Esophagus squamous epithelium (tissue), 5 donors: ENCODE data around the gene PAM. TPM values are rescaled to one million over a fixed set of nuclear protein-coding genes. Genes with fewer than 3 reads are reported as not detected.

Experiments
- DNase-seq: peaks from one replicate; lab custom pipeline; 2025; lab: John Stamatoyannopoulos, UW
- H3K27ac ChIP-seq, 4 donors: fragments of 200-600 bp; sonication (generic); one replicate each; pipeline ENCODE4 v1.5.1; 2016 to 2019; ENCODE audit warnings: mild to moderate bottlenecking in 1 of 4
- H3K27me3 ChIP-seq, 4 donors: fragments of 200-600 bp; sonication (generic); 1 replicate in 3 of 4; 2 replicates in 1 of 4; pipeline versions ENCODE4 v1.5.1 to v1.6.0; 2017 to 2021; ENCODE audit warnings: antibody characterized with exemption in 1 of 4
- H3K36me3 ChIP-seq, 3 donors: fragments of 200-600 bp; sonication (generic); one replicate each; pipeline ENCODE4 v1.5.1; 2016 to 2019
- H3K4me1 ChIP-seq, 3 donors: fragments of 200-600 bp; sonication (generic); one replicate each; pipeline ENCODE4 v1.5.1; 2017 to 2019
- H3K4me3 ChIP-seq, 4 donors: fragments of 200-600 bp; sonication (generic); 1 replicate in 3 of 4; 2 replicates in 1 of 4; pipeline ENCODE4 v1.5.1; 2016 to 2019; ENCODE audit warnings: mild to moderate bottlenecking in 2 of 4, moderate library complexity in 1 of 4
- H3K9me3 ChIP-seq, 3 donors: fragments of 200-600 bp; sonication (generic); one replicate each; pipeline ENCODE4 v1.5.1; 2016 to 2019
- POLR2A ChIP-seq, 4 donors: fragments of 450-650 bp; IDR thresholded peaks; one replicate each; pipeline ENCODE4 v1.6.1; 2017; ENCODE audit warnings: antibody characterized with exemption in 4 of 4, mild to moderate bottlenecking in 4 of 4, moderate library complexity in 3 of 4
- WGBS, 2 donors: methylation state at CpG; one replicate each; pipeline ENCODE4 v1.1.5; 2018; 5-methylcytosine and 5-hydroxymethylcytosine counted together
- intact Hi-C: fragments of 100-400 bp; cut with DNase I; formaldehyde crosslinking; loops from one replicate; pipeline ENCODE4 v1.15.0; 2022
- total RNA-seq, 4 donors: library from RNA; depleted of rRNA; stranded (reverse); fragments of >200 nt; gene quantifications; one replicate each; pipeline ENCODE4 v1.1.0, GENCODE V29; 2016
- TF ChIP-seq, protein P1 (sequence below), 6 experiments: fragments of 450-650 bp in 4 of 6; fragments of 200-600 bp in 2 of 6; sonication (generic) in 2 of 6; IDR thresholded peaks; one replicate each; pipeline ENCODE4 v1.5.1; 2016 to 2019; ENCODE audit warnings: antibody characterized with exemption in 6 of 6, mild to moderate bottlenecking in 4 of 6, moderate library complexity in 4 of 6
- donor health status: DM: yes; HTN: yes; CAD: no.

The PAM gene
- total RNA-seq, 4 donors from 2014 or later = 33.0 to 88.5 (median 53.8) TPM

DNA sequence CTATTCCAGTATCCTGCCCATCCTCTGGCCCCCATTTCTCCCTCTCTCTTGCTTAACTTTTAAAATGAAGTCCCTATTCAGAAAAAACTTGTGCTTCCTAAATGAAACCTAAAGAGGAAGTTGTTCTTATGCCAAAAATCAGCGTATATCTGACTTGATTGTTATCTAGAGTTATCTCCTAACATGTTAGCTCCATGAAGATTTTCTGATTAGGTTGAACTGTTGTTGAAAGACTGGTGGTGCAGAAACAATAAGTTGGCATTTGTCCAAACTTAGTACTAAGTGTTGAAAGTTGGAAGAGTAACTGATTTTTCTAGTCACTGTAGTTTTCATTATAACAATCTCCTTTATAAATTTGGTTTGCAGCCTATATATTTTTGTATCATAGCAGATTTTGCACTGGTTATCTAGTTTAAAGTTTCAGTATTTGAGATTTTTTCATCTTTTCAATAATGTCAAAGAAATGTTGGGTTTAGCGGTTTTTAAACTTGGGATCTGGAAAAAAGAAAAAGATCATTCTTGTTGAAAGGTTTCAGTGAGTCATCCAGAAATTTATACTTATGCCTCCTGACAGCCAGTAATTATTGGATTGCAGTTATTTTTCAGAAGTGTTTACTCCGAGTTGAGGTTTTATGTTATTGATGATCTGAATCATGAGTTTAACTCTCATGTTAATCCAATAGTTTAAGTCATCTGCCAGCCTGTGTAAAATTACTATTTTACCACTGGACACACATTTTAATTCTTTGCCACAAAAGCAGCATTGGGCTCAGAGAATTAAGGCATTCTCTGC lies 60.6 kb downstream of the PAM start:
- H3K4me1 ChIP-seq = no peaks in the 10 kb centered on the region
- no peaks in the 10 kb centered on the region for H3K27me3 ChIP-seq
- no peak overlapping the region for H3K4me3 ChIP-seq
- DNase-seq = no peak
- no peaks in the 10 kb centered on the region for H3K36me3 ChIP-seq
- TF ChIP-seq POLR2A (IDR thresholded peaks at IDR 0.05) = no peak
- TF ChIP-seq, protein P1, sequence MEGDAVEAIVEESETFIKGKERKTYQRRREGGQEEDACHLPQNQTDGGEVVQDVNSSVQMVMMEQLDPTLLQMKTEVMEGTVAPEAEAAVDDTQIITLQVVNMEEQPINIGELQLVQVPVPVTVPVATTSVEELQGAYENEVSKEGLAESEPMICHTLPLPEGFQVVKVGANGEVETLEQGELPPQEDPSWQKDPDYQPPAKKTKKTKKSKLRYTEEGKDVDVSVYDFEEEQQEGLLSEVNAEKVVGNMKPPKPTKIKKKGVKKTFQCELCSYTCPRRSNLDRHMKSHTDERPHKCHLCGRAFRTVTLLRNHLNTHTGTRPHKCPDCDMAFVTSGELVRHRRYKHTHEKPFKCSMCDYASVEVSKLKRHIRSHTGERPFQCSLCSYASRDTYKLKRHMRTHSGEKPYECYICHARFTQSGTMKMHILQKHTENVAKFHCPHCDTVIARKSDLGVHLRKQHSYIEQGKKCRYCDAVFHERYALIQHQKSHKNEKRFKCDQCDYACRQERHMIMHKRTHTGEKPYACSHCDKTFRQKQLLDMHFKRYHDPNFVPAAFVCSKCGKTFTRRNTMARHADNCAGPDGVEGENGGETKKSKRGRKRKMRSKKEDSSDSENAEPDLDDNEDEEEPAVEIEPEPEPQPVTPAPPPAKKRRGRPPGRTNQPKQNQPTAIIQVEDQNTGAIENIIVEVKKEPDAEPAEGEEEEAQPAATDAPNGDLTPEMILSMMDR (IDR thresholded peaks at IDR 0.05) = no peak
- intact Hi-C loops = no loop called here
- H3K9me3 ChIP-seq = no peaks in the 10 kb centered on the region
- no peak overlapping the region for H3K27ac ChIP-seq
- WGBS, 2 donors = 45 to 58% methylated on average over 3 of the region's 3 CpGs

DNA sequence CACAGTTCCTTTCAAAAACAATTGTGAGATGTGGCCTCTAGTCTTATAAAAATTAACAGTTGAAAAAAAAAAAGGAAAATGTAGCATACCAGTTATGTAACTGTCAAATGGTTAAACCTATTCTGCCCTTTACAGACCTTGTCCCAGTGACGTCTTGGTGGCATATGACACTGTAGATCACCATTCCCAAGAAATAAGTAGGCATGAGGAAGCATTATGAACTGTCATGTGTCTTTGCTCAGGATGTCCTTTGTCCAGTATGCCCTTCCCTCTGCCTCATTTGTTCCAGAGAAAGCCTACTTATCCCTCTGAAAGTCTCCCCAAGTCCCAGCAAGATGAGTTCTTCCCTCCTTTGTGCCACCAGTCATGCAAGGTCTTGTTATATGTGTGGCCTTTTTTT lies 63.2 kb downstream of the PAM start:
- WGBS, 2 donors = 73 to 84% methylated on average over 1 of the region's 1 CpG
- Histone ChIP-seq H3K4me3 (no peak overlapping the region), H3K36me3 (no peaks in the 10 kb centered on the region), H3K9me3 (no peaks in the 10 kb centered on the region), H3K27ac (no peak overlapping the region), H3K27me3 (no peaks in the 10 kb centered on the region), H3K4me1 (no peaks in the 10 kb centered on the region)
- no peak for DNase-seq
- intact Hi-C loops = no loop called here
- TF ChIP-seq POLR2A (IDR thresholded peaks at IDR 0.05) = no peak
- TF ChIP-seq, protein P1 (IDR thresholded peaks at IDR 0.05) = no peak

DNA sequence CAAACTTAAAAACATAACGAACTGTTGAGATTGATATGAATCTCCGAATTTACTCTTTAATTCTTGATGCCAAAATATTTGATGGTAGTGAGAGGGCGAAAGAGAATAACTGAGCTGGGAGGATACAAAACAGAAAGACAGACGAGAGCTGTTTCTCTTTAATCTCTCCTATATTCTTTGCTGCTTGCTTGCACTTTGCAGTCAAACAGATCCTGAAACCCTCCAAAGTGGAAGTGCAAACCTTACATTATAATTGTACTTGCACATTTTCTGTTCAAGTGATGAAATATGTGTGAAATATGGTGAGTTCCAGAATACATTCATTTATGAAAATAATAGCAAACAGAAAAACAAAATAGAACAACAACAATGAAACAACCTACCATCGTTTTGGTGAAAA lies 63.8 kb downstream of the PAM start:
- no peak overlapping the region for H3K27ac ChIP-seq
- intact Hi-C loops = no loop called here
- 82 to 86% methylated on average over 5 of the region's 5 CpGs for WGBS, 2 donors
- no peaks in the 10 kb centered on the region for H3K4me1 ChIP-seq
- no peak for TF ChIP-seq POLR2A (IDR thresholded peaks at IDR 0.05)
- TF ChIP-seq, protein P1 (IDR thresholded peaks at IDR 0.05) = no peak
- no peak overlapping the region for H3K4me3 ChIP-seq
- no peaks in the 10 kb centered on the region for H3K36me3 ChIP-seq
- H3K27me3 ChIP-seq = no peaks in the 10 kb centered on the region
- H3K9me3 ChIP-seq = no peaks in the 10 kb centered on the region
- DNase-seq = no peak

DNA sequence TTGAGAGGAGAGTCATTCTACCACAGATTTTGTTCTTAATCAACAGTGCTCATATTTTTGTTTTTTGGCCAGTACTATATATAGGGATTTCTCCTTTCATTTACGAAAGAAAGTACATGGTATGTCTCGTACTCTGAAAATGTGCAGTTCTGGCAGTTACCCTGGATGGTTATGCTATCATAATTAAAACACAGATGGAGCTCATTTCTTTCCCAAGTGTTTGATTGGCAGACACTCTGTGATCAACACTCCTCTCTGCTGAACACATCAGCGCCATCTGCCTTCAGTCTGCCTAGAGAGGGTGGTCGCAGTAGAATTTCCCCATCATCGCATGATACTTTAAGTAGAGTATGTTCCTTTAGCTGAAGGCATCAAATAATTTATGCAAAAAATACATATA lies 64.5 kb downstream of the PAM start:
- WGBS, 2 donors = 74 to 79% methylated on average over 5 of the region's 5 CpGs
- intact Hi-C loops = no loop called here

DNA sequence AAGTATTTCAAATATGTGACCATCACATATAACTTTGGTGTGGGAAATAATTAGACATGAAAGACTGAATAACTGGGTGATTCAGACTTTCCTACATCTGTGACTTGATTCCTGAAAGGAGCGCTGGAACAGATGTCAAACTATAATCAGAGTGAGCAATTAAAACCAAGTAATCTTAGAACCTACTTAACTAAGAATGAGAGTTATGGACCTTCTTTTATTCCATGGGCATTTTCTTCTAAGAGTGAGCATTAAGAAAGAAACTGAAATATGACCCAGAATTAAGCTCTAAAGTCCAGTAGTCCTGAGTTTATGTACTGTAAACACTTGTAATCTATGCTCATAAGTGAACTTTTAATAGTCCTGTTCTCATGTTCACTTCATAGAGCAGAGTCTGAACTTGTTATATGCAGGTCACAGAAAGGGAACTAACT lies 68.4 kb downstream of the PAM start:
- no peaks in the 10 kb centered on the region for H3K4me1 ChIP-seq
- intact Hi-C loops = no loop called here
- H3K27ac ChIP-seq = no peak overlapping the region
- no peaks in the 10 kb centered on the region for H3K27me3 ChIP-seq
- 60 to 71% methylated on average over 1 of the region's 1 CpG for WGBS, 2 donors
- no peak overlapping the region for H3K4me3 ChIP-seq
- no peaks in the 10 kb centered on the region for H3K36me3 ChIP-seq
- H3K9me3 ChIP-seq = no peaks in the 10 kb centered on the region
- no peak for DNase-seq
- TF ChIP-seq POLR2A (IDR thresholded peaks at IDR 0.05) = no peak
- TF ChIP-seq, protein P1 (IDR thresholded peaks at IDR 0.05) = no peak

More for the DNA sequence above, 64.5 kb downstream of the PAM start:
- Histone ChIP-seq H3K27me3 (no peaks in the 10 kb centered on the region), H3K9me3 (no peaks in the 10 kb centered on the region), H3K36me3 (no peaks in the 10 kb centered on the region), H3K4me1 (no peaks in the 10 kb centered on the region), H3K4me3 (no peak overlapping the region), H3K27ac (no peak overlapping the region)
- no peak for DNase-seq
- TF ChIP-seq POLR2A (IDR thresholded peaks at IDR 0.05) = no peak
- TF ChIP-seq, protein P1 (IDR thresholded peaks at IDR 0.05) = no peak
